Spleen (tissue), 11 donors: Measurements from ENCODE around the gene PDGFC. TPM values are rescaled to one million over a fixed set of nuclear protein-coding genes. Genes with fewer than 3 reads are reported as not detected.
A peak's percentile ranks its signal among the peaks of the same experiment; 100 is the strongest.

Experiments used
- DNase-seq: peaks from one replicate; pipeline ENCODE4 v3.0.0-alpha.2; 2020
- H3K27ac ChIP-seq, 8 donors: fragments of 200-600 bp; sonication (generic) in 7 of 8; 1 replicate in 4 of 8; 2 replicates in 4 of 8; pipeline versions ENCODE4 v1.5.0 to v1.8.0; 2016 to 2021; ENCODE audit warnings: inconsistent platforms in 4 of 8, mild to moderate bottlenecking in 4 of 8, moderate library complexity in 1 of 8
- H3K27me3 ChIP-seq, 7 donors: fragments of 200-600 bp; sonication (generic) in 6 of 7; replicated peaks in 1 of 7; 1 replicate in 4 of 7; 2 replicates in 3 of 7; pipeline versions ENCODE4 v1.5.0 to v1.8.0; 2016 to 2021; ENCODE audit warnings: inconsistent platforms in 3 of 7, mild to moderate bottlenecking in 1 of 7
- H3K36me3 ChIP-seq, 6 donors: fragments of 200-600 bp; sonication (generic) in 5 of 6; 1 replicate in 4 of 6; 2 replicates in 2 of 6; pipeline versions ENCODE4 v1.5.0 to v1.8.0; 2016 to 2021; ENCODE audit warnings: inconsistent platforms in 2 of 6
- H3K4me1 ChIP-seq, 6 donors: fragments of 200-600 bp; sonication (generic) in 5 of 6; 1 replicate in 3 of 6; 2 replicates in 3 of 6; pipeline versions ENCODE4 v1.5.0 to v1.8.0; 2016 to 2021; ENCODE audit warnings: inconsistent platforms in 3 of 6
- H3K4me3 ChIP-seq, 8 donors: fragments of 200-600 bp; sonication (generic) in 7 of 8; 1 replicate in 4 of 8; 2 replicates in 4 of 8; pipeline versions ENCODE4 v1.5.0 to v1.8.0; 2016 to 2021; ENCODE audit warnings: inconsistent platforms in 4 of 8, mild to moderate bottlenecking in 4 of 8, moderate library complexity in 2 of 8
- H3K9me3 ChIP-seq, 8 donors: fragments of 200-600 bp; sonication (generic) in 7 of 8; 1 replicate in 4 of 8; 2 replicates in 4 of 8; pipeline versions ENCODE4 v1.5.0 to v1.8.0; 2016 to 2021; ENCODE audit warnings: inconsistent platforms in 4 of 8
- POLR2A ChIP-seq, 3 donors: fragments of 450-650 bp; IDR thresholded peaks; one replicate each; pipeline ENCODE4 v1.5.1; 2017; ENCODE audit warnings: antibody characterized with exemption in 3 of 3, mild to moderate bottlenecking in 1 of 3
- POLR2AphosphoS5 ChIP-seq, 3 donors: sonication (generic); formaldehyde crosslinking; IDR thresholded peaks; one replicate each; pipeline ENCODE4 v1.5.1; 2017; ENCODE audit warnings: antibody characterized with exemption in 3 of 3
- WGBS, 5 donors: extraction: QIAGEN DNeasy Blood & Tissue Kit in 3 of 5; methylation state at CpG; one replicate each; pipeline versions ENCODE4 v1.1.5 to v1.1.7; 2013 to 2018; 5-methylcytosine and 5-hydroxymethylcytosine counted together
- intact Hi-C: fragments of 100-400 bp; cut with DNase I; formaldehyde crosslinking; loops from one replicate; pipeline ENCODE4 v1.15.0; 2023; ENCODE audit warnings: low total_unique reads
- polyA plus RNA-seq, 3 donors: library from polyadenylated mRNA; stranded (reverse); fragments of 200-250 nt; gene quantifications; one replicate each; pipeline ENCODE4 v1.2.1, GENCODE V29; 2013
- total RNA-seq, 7 donors: library from RNA; depleted of rRNA in 3 of 7; stranded (reverse); fragments of >200 nt in 3 of 7; fragmentation: NEBNext Ultra II Directional in 4 of 7; extraction: Animal tissue kit (Norgen Biotek cat#: 25700) in 4 of 7; gene quantifications; one replicate each; pipeline versions ENCODE4 v1.1.0 to v1.2.1, GENCODE V29; 2016 to 2021
- TF ChIP-seq, protein P1 (sequence below), 11 experiments: fragments of 200-600 bp in 7 of 11; fragments of 450-650 bp in 4 of 11; sonication (generic) in 4 of 11; IDR thresholded peaks in 8 of 11; conservative IDR thresholded peaks in 3 of 11; 1 replicate in 7 of 11; 2 replicates in 4 of 11; pipeline versions ENCODE4 v1.4.0 to v1.8.0; 2016 to 2021; ENCODE audit warnings: antibody characterized with exemption in 11 of 11, inconsistent platforms in 4 of 11, mild to moderate bottlenecking in 1 of 11
- donor health status: healthy with polysubstance abuse.
- donor health status: DM: no; HTN: no; CAD: no; lungs with moderate emphysema.
- donor health status: DM: no; HTN: no; CAD: no.
- donor health status: Bipolar disorder and iron deficiency.
- donor health status: healthy.
- donor health status: DM: no; HTN: no; CAD: no.
- donor health status: DM: yes; HTN: yes; CAD: no.

PDGFC gene
- total and polyA plus RNA-seq, 10 donors = 1.6 to 24.7 (median 14.8) TPM

DNA sequence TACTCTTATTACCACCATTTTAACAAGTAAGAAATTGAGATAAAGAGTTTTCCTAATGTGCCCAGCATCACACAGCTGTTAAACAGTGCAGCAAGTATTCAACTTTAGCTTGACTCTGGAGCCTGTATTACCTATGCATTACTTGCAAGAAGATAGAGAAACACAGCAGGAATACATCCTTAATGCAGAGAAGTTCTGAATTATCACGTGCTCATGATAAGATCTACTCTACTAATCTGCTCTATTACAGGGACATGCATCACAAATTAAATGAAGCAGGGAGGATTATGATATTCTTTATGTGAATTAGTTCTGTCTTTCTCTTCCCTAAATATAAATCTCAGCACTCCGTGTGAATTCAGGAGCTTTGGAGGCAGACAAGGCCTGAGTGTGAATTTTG, 39.0 kb upstream of the PDGFC start:
- peaks cover 0 to 3% (median 0%) of the 10 kb centered on the region in 8 donors for H3K9me3 ChIP-seq
- no peaks in the 10 kb centered on the region for H3K4me1 ChIP-seq
- no peaks in the 10 kb centered on the region for H3K27me3 ChIP-seq
- 67 to 90% (median 78%) methylated on average over 2 of the region's 2 CpGs for WGBS, 5 donors
- DNase-seq = no peak
- no peaks in the 10 kb centered on the region for H3K36me3 ChIP-seq
- no peak overlapping the region for H3K27ac ChIP-seq
- intact Hi-C loops = no loop called here
- H3K4me3 ChIP-seq = no peak overlapping the region
- no peak for TF ChIP-seq POLR2A (IDR thresholded peaks at IDR 0.05)
- no peak for TF ChIP-seq POLR2AphosphoS5 (IDR thresholded peaks at IDR 0.05)
- TF ChIP-seq, protein P1, sequence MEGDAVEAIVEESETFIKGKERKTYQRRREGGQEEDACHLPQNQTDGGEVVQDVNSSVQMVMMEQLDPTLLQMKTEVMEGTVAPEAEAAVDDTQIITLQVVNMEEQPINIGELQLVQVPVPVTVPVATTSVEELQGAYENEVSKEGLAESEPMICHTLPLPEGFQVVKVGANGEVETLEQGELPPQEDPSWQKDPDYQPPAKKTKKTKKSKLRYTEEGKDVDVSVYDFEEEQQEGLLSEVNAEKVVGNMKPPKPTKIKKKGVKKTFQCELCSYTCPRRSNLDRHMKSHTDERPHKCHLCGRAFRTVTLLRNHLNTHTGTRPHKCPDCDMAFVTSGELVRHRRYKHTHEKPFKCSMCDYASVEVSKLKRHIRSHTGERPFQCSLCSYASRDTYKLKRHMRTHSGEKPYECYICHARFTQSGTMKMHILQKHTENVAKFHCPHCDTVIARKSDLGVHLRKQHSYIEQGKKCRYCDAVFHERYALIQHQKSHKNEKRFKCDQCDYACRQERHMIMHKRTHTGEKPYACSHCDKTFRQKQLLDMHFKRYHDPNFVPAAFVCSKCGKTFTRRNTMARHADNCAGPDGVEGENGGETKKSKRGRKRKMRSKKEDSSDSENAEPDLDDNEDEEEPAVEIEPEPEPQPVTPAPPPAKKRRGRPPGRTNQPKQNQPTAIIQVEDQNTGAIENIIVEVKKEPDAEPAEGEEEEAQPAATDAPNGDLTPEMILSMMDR (IDR thresholded peaks at IDR 0.05 in 8 of 11, conservative IDR thresholded peaks at IDR 0.05 in 3 of 11) = no peak

DNA sequence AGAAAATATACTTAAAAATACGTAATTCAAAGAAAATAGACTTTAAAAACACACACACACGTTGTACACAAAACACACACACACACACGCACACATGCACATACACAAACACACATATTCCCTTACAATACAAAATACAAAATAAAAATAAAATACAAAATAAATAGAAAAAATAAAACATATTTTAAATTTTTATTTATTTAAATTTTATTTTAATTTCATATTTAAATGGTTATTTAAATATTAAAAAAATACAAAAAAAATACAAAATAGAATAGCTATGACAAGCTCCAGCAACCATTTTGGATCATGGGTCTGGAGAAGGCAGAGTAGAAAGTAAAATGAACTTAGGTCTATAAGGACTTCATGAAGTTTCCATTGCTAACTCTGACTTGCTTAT, 34.2 kb upstream of the PDGFC start:
- Histone ChIP-seq H3K9me3 (peaks cover 0 to 3% (median 0%) of the 10 kb centered on the region in 8 donors), H3K27me3 (no peaks in the 10 kb centered on the region), H3K4me1 (peaks cover 0 to 12% (median 0%) of the 10 kb centered on the region in 6 donors), H3K4me3 (no peak overlapping the region), H3K36me3 (no peaks in the 10 kb centered on the region), H3K27ac (no peak overlapping the region)
- intact Hi-C loops = no loop called here
- WGBS, 5 donors = 88 to 92% (median 89%) methylated on average over 3 of the region's 3 CpGs
- no peak for DNase-seq
- TF ChIP-seq POLR2AphosphoS5 (IDR thresholded peaks at IDR 0.05) (no peak), POLR2A (IDR thresholded peaks at IDR 0.05) (no peak)
- TF ChIP-seq, protein P1 (IDR thresholded peaks at IDR 0.05 in 8 of 11, conservative IDR thresholded peaks at IDR 0.05 in 3 of 11) = no peak

DNA sequence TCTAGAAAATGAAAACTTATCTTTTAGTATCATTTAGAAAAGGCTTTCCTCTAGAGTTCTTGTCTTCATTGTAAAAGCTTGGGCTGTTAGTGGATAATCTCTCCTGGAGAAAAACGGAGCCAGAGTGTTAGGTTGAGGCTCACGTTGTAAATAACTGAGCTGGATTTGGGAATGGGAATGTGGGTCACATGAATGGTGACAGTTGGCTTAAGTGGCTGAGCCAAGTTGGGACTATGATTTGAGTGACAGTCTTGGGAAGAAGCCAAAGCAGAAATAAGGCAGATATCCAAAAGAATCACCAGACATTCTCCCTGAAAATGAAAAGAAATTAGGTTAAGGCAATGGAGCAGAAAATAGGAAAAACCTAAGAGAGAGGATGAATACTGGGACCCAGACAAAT, 33.6 kb upstream of the PDGFC start:
- intact Hi-C loops = no loop called here
- DNase-seq = no peak
- peak overlapping the region in 3 of 8 donors; percentile 10 to 55 (median 29) for H3K27ac ChIP-seq
- peaks cover 0 to 3% (median 0%) of the 10 kb centered on the region in 8 donors for H3K9me3 ChIP-seq
- H3K4me1 ChIP-seq = peaks cover 0 to 12% (median 0%) of the 10 kb centered on the region in 6 donors
- TF ChIP-seq POLR2A (IDR thresholded peaks at IDR 0.05) (no peak), POLR2AphosphoS5 (IDR thresholded peaks at IDR 0.05) (no peak)
- TF ChIP-seq, protein P1 (IDR thresholded peaks at IDR 0.05 in 8 of 11, conservative IDR thresholded peaks at IDR 0.05 in 3 of 11) = no peak
- no peak overlapping the region for H3K4me3 ChIP-seq
- H3K36me3 ChIP-seq = no peaks in the 10 kb centered on the region
- no peaks in the 10 kb centered on the region for H3K27me3 ChIP-seq
- 59 to 82% (median 76%) methylated on average over 2 of the region's 2 CpGs for WGBS, 5 donors

DNA sequence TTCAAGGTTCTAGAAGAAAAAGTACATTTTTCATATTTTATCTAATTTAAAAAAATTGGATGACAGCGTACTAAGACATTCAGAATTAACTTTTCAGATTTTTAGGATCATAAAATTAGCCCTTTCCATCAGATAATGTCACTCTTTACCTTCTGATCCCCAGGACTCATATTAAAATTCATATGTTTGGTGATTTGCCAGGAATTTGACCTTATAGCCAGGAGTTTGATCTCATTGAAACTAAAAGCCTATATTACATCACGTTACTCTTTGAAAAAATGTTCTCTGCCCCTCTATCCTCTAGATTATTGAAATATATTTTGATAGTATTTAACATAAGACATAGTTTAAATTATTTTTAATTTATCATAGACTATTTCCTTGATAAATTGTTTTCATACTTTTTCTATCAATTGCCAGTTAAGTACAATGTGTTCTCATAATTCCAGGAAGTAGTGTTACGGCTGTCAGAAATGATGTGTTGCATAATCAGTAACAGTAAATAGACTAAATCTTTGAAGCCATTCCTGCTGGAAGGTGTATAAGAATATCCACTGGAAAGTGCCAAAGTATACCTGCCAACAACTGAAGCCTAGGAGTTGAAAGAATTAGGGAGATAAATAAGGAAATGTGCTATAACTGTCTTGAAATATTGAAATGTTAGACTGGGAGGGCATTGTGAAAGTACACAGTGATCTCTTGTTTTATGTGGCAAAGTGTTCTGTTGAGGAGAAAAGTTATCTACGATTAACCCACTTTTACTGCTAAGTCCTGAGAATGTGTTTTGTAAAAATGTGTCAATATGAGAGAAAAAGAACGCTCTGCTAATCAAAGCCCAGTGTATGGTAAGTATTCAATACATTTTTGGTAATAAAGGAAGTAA, 32.9 kb upstream of the PDGFC start:
- H3K27me3 ChIP-seq = no peaks in the 10 kb centered on the region
- peaks cover 0 to 13% (median 0%) of the 10 kb centered on the region in 6 donors for H3K4me1 ChIP-seq
- intact Hi-C loops = no loop called here
- TF ChIP-seq POLR2AphosphoS5 (IDR thresholded peaks at IDR 0.05) = no peak
- no peak for TF ChIP-seq POLR2A (IDR thresholded peaks at IDR 0.05)
- TF ChIP-seq, protein P1 (IDR thresholded peaks at IDR 0.05 in 8 of 11, conservative IDR thresholded peaks at IDR 0.05 in 3 of 11) = no peak
- H3K36me3 ChIP-seq = no peaks in the 10 kb centered on the region
- peaks cover 0 to 3% (median 0%) of the 10 kb centered on the region in 8 donors for H3K9me3 ChIP-seq
- peak overlapping the region in 3 of 8 donors; percentile 10 to 55 (median 29) for H3K27ac ChIP-seq
- no peak overlapping the region for H3K4me3 ChIP-seq
- WGBS, 5 donors = 44 to 63% (median 48%) methylated on average over 5 of the region's 5 CpGs
- no peak for DNase-seq
